LoVo (cell line): ENCODE measurements around the gene TMEM178A.

ENCODE experiments used
- DNase-seq: peaks from one replicate; pipeline ENCODE4 v3.0.0-alpha.2; 2016; ENCODE audit warnings: low spot score

The TMEM178A gene

DNA sequence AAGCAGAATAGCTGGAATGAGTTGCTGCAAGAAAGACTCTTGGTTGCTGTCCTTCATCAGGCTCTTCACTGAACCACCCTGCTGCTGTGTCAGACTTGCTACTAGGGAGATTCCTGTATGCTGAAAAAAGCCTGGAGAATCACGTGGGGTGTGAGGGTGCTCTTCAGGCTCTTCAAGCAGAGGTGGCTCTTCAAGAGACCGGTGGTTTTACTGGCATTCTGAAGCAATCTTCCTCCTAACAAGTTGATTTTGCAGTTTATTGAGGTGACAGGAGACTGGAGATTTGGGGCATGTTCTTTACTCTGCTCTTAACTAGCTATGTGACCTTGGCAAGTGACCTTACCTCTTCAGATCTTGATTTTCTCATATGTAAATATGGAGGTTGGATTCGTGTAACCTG is 14.1 kb downstream of the TMEM178A start:
- DNase-seq: no peak

DNA sequence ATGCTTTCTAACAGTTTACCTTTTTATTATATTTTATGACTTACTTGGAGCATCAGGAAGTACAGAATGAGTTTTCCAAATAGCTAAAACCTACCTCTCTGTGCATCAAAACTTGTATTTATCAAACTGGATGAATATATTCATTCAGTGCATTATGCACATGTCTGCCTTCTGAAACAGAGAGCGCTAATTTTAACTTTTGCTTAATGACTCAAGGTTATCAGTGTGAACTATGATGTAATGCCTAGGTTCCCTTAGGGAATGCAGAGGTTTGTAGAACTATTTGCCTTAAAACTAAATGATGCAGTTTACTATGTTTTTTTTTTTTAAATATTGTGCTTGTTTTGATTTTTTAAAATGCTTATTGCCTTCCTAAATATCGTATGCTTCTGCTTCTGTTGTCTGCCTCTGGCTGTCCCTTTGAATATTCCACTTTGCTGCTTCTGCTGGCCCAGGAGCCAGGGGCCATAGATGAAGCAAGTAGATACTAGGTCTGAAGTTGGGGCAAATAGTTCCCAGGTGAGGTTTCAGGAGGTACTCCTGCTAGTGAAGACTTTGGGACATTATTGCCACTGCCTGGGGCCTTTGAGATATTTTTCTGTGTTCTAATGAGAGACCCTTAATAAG is 16.5 kb downstream of the TMEM178A start:
- no peak for DNase-seq

DNA sequence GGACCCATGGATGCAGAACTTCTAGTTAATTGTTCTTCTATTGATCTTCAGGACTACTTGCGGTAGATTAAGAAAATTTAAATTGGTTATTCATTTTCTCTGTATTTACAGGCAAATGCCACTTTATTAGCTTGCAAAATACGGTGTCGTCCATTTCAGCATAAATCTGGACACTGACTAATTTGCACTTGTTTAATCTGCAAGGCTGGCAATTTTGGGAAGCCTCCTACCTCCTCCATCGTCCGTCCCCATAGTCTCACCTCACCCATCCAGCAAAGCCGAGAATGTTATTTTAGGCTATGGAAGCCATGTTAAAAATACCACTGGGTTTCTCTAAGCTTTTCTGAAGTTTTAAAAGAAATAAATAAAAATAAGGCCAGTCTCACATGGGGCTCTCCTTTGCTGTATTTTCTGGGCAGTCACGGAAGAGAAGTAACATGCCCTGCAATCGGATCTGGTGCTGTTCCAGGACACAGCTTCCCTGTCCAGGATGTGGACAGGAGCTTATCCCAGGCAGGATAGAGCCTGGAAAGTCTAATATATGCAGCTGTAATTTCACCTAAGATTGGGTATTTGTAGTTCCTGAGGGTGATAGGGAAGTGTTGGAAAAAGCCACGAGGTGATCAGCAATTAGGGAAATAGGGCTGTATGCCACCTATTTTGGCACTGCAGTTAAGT is 17.4 kb downstream of the TMEM178A start:
- no peak for DNase-seq

DNA sequence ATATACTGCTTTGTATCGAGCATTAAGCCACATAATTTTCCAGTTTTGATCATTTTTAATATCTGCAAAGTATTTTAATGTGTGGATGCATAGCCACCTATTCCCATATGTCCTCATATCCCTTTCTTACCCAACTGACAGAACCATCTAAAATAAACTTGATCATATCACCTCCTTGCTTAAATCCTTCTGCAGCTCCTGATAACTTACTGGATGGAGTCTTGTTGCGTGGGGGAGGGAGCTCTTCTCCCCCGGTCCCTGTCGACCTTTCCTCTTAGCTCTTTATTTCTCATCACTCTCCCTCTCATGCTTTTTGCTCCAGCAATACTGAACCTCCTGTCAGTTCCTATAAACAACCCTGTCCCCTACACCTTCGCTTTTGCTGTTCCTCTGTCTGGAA is 18.7 kb downstream of the TMEM178A start:
- no peak for DNase-seq

DNA sequence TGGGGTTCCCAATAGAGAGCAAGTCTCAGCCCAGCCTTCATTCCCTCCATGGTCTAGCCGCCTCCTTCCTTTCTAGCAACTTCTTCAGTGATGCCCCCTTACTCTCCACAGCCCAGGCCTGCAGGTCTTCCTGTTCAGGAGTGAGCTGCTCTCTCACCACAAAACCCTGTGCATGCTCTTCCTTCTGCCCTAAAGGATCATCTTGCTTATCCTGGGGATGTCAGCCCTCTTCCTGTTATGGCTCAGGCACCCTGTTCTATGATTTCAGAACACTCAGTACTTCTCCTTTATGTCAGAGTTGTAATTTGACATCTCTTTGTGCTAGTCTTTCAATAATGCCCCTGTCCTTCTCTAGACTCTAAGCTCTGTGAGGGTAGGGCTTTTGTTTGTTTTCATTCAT is 19.4 kb downstream of the TMEM178A start:
- no peak for DNase-seq

DNA sequence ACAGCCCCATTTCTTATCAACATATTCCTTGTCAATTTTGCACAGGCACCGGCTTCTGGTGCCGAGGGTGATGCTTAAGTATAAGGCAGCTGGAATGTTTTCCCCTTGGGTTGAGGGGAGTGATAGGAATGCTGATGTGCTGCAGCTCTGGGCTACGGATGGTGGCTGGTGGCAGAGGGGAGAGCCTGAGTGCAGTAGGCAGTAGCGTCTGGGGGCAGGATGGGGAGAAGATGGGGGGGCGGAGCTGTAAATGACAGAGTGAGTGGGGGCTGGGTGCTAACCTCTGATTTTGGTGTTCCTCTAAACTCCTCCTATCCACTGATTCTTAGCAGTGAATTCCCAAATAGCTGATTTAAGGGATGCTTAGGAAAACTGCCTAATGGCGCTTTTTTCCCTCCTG is 20.7 kb downstream of the TMEM178A start:
- DNase-seq: no peak

DNA sequence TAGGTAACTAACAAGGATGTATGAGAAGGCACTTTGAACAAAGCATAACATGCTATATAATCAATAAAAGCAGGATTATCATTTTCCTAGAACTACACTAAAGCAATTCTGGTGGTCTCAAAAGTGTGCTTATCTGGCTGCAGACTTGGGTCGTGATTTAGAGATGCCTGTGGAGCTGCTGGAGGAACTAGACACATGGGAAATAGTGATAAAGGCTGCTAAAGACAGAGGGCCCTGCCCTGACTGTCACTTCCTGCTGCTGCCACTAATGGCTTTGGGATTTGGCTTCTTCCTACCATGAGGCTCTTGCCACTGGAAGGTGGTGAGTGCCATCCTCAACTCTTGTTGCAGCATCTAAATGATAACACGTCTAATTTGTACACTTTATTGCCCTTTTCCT is 22.5 kb downstream of the TMEM178A start:
- DNase-seq: no peak

DNA sequence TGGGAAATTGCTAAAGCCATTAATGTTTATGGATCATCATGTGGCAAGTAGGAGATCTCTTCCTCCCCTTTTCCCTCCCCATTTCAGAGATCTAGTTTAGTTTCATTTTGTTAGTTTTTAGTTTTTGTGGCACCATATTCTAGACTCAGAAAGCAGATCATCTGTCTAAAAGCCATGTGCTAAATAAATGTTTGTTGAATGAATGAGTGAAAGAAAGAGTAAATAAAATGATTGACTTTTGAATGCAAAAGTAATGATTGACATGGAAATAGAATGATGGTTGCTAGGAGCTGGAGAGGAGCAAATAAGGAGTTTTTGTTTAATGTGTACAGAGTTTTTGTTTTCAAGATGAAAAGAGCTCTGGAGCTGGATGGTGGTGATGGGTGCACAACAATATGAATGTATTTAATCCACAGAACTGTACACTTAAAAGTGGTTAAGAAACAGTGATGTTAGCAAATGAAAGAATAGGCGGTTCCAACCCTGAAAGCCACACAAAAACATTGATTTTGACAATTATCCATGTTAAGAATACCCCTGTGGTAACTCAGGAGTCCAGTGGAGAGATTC is 23.6 kb downstream of the TMEM178A start:
- DNase-seq: no peak

DNA sequence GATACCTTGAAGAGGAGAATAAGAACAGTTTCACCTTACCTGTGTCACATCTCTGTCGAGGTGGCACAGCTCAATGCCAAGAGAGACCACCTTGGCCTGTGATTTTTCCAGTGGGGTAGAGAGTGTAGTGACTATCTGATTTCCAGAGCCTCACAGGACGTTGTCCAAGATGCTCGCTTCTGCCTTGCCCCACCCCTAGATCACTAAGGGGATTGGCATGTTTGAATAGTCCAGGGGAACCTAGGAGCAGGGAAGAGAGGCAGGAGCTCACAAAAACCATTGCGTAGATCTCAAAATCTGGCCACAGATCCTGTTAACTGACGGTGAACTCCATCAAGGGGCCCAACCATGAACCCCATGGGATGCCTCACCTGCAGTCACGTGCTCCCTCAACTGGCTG is 24.2 kb downstream of the TMEM178A start:
- no peak for DNase-seq

DNA sequence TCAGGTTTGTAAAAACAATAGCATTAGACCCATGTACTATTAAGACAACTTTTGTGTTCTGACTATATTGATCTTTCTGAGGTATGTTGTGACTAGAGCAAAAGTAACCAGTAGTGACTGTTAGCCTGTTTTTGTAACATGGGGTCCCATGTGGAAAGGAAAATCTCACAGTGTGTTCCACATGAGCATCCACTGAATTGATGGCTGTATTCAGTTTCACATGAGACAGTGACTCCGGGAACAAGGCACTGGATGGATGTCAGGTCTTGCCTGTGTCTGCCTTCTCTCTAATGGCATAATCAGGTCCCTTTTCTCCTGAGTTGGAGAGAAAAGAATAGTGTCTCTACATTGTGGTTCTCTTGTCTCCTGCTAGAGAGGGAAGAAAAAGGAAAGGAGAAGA is 27.5 kb downstream of the TMEM178A start:
- no peak for DNase-seq

DNA sequence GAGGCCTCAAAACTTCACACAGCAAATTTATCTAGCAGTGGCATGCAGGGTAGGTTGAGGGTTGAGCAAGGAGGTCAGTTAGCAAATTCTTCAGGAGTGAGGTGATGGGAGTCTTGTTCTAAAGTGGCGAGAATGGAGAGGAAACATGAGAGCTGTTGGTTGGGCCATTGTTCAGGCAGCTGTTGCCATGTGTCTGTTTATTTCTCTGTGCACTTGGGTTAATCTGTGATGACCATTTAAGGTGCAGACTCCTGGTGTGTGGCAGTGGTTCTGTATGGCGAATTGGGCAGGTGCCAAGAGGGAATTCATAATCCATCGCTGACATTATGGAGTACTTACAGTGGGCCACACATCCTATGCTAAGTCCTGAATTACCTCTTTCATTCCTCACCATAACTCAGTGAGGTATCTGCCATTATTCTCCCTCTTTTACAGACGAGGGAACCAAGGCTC is 30.4 kb downstream of the TMEM178A start:
- no peak for DNase-seq

DNA sequence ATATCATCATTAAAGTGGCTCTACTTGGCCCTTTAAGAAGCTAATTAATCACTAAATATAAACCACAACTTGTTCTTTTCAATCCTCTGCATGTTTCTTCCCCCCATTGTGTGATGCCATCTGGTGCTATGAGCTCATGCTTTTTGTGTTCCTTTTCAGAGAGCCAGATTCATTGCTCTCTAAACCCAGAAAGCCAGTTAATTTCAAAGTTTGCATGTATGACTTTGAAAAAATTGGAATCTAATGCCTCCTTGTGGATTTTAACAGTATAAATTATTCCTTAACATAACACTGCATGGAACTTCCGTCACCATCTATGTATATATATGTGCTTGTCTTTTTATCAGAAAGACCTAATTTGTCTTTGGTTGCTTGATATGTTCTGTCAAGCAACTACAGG is 31.1 kb downstream of the TMEM178A start:
- peak; percentile 11 for DNase-seq

DNA sequence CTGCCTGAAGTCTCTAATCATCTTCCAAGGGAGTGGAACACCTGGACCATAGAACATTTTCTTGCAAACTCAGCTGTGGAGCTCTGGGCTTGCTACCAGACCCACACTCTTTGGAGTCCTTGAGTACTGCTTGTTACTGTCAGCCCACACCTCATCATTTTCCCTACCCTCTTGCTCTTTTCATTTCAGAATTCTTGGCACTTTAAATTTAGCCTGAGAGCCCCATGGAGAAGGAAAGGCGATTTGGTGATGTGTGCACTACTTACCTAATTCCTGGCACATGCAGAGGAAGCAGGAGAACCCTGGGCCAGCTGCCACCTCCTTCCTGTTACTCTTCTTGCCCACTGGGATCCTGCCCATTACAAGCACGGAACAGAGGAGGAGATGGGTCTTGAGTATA is 31.7 kb downstream of the TMEM178A start:
- no peak for DNase-seq

DNA sequence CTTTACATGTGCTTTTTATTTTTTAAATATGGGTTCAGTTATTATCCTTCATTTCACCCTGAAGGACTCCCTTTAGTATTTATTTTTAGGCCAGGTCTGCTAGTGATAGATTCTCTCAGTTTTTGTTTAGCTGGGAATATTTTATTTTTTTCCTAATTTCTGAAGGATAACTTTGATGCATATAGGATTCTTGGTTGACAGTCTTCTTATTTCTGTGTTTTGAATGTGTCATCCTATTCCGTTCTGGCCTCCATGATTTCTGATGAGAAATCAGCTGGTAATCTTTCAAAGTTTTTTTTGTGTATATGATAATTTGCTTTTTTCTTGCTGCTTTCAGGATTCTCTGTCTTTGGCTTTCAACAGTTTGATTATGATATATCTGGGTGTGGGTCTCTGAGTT is 35.4 kb downstream of the TMEM178A start:
- no peak for DNase-seq

DNA sequence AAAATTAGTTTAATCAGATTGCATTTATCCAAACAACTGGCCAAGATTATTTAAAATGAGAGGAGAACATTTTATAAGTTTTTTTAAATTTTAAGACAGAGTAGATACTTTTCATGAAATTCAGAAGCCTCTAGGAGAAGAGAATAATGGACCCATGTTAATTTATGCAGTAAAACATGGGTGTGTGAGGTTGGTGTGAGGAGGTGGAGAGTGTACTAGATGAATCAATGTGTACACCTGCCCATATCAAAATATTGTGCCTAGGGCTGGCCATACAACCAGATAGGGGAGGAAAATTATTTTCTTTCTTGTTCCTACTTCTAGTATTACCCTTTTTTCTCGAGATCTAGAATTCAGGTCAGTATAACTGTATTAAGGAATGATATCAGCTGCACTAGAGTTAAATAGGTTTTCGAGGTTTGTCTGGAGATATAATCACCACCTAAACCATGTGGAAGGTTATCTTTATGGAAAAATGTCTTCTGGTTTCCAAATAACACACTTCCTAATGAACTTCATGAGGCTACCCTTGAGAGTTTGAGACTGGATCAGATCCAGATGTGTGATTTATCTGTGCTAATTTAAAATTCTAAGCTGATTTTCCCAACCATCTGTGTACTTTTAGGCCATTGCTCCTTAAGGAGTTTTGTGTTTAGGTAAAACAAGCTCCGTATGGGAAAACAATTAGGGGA is 37.6 kb downstream of the TMEM178A start:
- no peak for DNase-seq

DNA sequence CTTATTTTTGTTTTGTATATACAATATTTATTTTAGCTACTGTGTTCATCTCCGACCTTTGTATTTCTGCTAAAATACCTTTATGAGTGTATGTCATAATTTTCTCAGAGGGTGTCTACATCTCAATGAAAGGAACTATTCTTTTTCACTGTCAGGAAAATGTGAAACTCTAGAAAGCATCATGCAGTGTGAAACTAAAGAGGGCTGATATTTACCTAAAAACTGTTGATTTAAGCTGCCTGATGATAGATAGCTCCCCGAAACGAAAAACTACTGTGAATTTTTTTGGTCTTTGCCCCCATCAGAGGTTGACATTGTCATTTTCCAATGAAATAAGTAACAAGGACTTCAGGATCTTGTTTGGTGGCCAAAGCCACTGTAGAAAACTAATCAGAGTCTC is 38.8 kb downstream of the TMEM178A start:
- no peak for DNase-seq

DNA sequence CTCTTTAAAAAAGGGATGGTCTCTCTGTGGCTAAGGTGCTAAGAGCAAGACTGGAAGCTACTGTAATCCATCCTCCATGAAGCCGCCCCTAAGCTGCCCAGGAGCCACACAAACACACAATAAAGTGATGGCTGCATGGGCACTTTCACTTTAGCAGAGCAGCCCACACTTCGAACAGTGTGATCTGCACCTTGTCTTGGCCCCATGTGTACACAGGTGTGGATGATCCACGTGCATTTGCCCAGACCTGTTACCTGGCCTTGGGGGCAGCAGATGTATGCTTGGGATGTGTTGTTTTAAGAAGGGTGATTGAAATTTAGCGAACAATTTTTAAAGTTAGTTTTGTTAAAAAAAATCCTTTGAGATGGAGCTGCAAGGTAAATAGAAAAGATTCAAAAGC is 39.9 kb downstream of the TMEM178A start:
- no peak for DNase-seq

DNA sequence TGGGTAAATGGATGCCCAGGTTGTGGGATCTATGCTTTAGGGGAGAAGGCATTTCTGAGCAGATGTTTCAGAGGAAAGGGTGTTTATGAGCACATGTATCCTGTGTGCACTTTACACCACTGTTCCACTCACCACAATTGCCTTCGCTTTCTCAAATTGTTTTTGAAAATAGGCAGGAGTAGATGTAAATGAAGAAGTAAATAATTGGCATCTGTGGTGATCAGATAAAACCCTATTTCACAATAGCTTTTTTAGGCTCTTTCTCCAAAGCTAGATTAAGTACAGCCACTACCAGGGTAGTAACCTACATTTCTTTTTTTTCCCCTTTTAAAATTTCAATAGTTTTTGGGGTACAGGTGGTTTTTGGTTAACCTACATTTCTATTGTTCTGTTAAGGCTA is 40.6 kb downstream of the TMEM178A start:
- no peak for DNase-seq

DNA sequence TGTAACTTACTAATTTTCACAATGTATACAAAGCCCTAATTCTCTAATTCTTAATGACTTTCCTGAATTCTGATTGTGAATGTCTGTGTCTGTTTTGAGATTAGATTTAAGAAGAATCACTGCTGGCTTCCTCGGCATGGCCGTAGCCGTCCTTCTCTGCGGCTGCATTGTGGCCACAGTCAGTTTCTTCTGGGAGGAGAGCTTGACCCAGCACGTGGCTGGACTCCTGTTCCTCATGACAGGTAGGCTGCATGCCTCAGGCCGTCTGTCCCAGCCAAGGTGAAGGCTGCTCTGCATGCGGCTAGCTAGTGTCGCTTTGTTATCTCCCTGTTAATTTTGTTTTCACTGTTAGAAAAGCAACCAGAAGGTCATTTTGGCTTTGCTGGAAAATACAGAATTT is 41.2 kb downstream of the TMEM178A start:
- no peak for DNase-seq

DNA sequence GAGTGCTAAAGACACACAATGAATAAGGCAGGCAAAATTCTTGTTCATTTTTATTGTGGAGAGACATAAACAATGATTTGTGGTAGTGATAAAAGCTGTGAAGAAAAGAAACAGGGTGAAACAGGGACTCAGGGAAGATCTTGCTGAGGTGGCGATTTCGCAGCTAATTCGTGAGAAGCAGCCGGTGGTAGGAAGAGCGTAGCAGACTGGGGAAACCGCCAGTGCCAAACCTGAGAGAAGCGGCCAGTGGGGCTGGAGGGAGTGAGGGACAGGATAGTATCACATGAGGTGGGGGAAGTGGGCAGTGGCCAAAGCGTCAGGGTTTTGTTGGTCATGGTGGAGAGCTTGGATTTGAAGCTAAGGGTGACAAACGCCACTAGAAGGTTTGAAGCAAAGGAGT is 42.3 kb downstream of the TMEM178A start:
- no peak for DNase-seq

DNA sequence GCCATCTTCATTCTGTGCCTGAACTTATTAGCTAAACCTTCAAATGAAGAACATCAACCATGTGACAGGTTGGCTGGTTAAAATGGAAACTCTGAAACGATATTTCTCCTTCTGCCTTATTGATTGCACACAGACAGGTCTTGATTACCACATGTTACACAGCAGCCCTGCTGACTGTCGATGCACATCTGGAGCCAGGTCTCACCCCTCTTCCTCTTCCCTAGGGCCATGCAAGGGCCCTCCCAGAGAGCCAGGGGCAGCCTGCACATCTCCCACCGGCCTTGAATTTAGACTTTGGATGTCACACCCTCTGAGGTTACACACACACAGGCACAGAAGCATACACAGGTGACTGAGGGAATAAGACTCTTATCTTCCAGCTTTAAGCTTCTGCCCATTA is 45.1 kb downstream of the TMEM178A start:
- DNase-seq: no peak

DNA sequence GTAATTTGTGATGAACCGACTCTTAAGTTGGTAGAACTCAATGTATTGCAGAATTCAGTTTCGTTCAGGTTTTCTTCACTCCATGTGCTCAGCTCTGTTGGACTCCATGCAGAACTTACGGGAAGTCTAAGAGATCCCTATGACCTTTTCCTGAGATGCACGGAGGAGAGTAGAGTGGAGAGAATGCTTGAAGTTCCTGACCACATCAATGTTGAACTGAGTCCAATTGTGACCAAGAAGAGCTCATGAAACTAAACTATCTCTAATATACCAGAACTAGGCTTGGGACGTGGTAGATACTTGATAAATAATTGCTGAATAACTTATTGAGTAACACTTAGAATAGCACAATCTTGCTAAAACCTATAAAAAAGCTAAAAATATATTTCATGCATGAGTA is 47.2 kb downstream of the TMEM178A start:
- DNase-seq: no peak

DNA sequence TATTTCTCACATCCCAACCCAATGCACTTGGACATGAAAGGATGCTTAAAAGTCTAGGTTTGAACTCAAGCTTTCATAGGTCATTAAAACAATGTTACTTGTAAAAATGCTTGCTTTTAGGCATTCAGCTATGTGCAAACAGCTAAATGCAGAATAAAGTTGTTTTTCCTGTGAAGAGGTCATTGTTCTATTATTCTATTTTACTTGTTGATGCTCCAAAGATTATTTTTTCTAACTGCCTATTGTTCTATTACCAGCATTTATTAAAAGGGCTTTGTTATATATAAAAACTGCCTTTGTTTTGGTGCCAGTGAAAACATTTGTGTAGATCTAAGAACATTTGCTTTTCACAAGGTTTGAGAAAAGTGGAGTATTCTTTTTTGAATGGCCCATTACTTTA is 49.4 kb downstream of the TMEM178A start:
- no peak for DNase-seq
